ENCODE results near the gene ZFAND2A.

GRCh38 chr7:1154172-1154739 is 5.7 kb downstream of the ZFAND2A start:
- no peak for TF ChIP-seq CTCF (IDR thresholded peaks at IDR 0.05)
- no peak for TF ChIP-seq POLR2A (IDR thresholded peaks at IDR 0.05)
